ENCODE results near the gene GPAT3.

DNA sequence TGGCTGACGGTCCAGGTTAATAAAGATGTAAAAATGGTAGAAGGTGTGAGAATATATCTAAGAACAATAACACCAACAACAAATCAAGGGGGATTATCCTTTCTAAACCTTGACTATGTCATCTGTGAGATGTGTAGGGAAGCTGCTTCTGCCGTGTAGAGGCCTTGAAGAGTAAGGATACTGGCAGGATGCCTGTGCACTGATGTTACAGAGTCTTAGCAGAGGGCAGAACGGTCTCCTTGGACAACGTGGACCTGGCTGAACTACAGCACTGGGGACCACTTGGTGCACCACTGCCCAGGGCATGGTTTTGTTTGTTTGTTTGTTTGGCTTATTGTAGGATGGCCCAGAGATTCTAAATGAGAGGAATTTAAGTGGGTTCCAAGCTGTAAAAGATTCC, 33.5 kb downstream of the GPAT3 start:
- TF ChIP-seq, protein P1, sequence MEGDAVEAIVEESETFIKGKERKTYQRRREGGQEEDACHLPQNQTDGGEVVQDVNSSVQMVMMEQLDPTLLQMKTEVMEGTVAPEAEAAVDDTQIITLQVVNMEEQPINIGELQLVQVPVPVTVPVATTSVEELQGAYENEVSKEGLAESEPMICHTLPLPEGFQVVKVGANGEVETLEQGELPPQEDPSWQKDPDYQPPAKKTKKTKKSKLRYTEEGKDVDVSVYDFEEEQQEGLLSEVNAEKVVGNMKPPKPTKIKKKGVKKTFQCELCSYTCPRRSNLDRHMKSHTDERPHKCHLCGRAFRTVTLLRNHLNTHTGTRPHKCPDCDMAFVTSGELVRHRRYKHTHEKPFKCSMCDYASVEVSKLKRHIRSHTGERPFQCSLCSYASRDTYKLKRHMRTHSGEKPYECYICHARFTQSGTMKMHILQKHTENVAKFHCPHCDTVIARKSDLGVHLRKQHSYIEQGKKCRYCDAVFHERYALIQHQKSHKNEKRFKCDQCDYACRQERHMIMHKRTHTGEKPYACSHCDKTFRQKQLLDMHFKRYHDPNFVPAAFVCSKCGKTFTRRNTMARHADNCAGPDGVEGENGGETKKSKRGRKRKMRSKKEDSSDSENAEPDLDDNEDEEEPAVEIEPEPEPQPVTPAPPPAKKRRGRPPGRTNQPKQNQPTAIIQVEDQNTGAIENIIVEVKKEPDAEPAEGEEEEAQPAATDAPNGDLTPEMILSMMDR (IDR thresholded peaks at IDR 0.05) = no peak
- TF ChIP-seq POLR2A (IDR thresholded peaks at IDR 0.05) = no peak
